ENCODE measurements around the gene TBX4. TPM values are rescaled to one million over a fixed set of nuclear protein-coding genes. Genes with fewer than 3 reads are reported as not detected.
A peak's percentile ranks its signal among the peaks of the same experiment; 100 is the strongest.
"Not testable (repeated sequence)": the region's sequence is repeated elsewhere in the genome, so short reads cannot be mapped to it uniquely, and the experiment has no call there.

TBX4 gene
- total RNA-seq, 1 donor from 2014 or later, result 1.6 TPM

- no peak for DNase-seq (ENCODE audit: low spot score)
Observed at GRCh38 chr17:61483778-61484116, 31.5 kb downstream of the TBX4 start.

DNA sequence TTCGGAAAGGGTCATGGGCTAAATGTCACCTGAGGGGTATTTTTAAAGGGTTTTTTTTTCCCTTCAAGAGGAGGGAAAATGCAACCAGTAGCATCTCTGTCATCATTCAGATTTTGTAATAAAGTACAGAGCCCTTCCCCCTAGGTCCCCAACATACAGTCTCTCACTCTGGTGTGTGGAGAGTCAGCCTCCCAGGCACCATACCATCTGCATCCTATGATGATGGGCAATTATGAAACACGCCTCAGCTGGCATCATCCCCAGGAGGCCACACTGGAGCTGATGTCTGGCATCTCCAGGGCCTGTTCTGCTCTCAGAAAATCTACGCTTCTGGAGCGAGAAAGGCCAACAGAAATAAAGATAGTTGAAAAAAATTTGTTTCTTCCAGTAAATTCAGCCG lies 32.0 kb downstream of the TBX4 start:
- DNase-seq (ENCODE audit: low spot score), result no peak

- DNase-seq (ENCODE audit: low spot score), result no peak
Observed at GRCh38 chr17:61485067-61485775, 33.0 kb downstream of the TBX4 start.

DNA sequence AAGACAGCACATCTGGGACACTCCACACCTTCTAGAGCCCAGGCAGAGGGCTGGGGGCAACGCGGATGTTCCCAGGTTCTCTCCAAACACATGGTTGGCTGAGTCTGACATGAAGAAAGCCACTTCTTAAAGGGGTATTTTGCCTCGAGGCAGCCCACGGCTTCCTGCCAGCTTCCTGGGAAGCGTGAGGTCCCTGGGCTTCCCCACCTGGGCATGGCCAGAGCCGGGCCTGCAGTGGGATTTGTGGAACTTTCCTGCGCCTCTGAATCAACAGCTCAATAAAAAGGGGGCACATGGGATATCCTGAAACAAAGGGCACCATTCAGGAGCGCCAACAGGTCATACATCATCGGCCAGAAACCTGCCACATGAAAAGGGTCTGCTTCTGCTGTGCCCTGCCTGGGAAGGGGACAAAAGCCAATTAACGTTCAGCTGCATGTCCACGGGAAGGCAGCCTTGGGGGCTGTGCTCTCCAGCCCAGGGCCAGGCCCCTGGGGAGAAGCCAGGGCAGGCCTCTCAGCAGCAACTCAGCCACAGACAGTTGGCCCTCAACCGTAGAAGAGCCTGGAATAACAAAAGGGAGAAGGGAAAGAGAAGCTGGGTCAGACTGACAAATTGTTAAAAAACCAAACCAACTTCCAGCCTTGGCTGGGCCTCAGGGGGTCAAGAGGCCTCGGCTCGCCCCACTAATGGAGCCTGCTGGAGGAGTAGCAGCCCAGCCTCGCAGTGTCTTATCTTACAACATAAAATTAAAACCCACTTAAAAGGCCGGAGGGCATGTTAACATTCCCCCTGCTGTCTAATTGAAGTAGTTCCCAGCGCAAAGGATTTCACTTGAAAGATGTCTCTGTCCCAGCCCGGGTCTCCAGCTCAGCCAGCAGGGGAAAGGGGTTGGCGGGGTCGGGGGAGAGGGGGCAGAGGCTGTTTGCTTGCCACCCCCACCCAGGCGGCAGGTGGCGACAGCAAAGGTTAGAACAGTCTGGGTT lies 34.2 kb downstream of the TBX4 start:
- no peak for DNase-seq (ENCODE audit: low spot score)

DNA sequence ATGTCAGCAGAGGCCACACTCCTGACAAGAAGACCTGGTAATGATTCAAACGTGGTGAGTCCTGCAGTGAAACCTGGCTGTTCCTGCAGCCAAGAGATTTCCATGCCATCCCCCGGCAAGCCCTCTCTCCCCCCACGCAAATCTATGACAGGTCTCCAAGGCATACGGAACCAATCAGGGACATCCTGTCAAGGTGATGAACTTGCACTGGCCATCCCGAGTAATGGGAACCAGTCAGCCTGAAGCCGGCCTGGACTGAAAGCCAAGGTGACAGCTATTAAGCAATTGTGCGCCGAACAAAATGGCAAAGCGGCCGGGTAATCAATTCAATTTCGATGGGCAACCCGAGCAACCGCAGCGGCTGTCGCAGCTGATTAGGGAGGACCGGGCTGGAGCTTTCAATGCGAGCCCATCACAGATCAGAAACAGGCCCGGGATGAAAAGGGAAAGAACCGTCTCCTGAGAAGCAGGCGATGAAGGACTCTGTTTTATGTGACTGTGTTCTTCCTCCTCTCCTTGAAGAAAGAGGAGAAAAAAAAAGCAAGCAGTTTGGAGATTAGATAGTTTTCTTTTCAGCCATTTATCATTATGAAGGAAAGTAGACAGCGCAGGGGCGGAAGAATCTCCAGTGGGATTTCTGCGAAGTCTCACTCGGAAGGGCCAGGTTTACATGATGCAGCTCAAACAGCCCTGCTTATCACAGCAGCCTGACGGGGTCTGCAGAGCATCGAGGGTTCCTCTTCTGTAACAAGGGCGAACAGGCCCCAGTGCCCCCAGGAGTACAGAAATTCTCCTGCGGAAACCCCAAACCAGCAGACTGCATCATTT lies 35.2 kb downstream of the TBX4 start:
- DNase-seq (ENCODE audit: low spot score), result no peak

- no peak for DNase-seq (ENCODE audit: low spot score)
Observed at GRCh38 chr17:61487989-61488595, 35.9 kb downstream of the TBX4 start.

DNA sequence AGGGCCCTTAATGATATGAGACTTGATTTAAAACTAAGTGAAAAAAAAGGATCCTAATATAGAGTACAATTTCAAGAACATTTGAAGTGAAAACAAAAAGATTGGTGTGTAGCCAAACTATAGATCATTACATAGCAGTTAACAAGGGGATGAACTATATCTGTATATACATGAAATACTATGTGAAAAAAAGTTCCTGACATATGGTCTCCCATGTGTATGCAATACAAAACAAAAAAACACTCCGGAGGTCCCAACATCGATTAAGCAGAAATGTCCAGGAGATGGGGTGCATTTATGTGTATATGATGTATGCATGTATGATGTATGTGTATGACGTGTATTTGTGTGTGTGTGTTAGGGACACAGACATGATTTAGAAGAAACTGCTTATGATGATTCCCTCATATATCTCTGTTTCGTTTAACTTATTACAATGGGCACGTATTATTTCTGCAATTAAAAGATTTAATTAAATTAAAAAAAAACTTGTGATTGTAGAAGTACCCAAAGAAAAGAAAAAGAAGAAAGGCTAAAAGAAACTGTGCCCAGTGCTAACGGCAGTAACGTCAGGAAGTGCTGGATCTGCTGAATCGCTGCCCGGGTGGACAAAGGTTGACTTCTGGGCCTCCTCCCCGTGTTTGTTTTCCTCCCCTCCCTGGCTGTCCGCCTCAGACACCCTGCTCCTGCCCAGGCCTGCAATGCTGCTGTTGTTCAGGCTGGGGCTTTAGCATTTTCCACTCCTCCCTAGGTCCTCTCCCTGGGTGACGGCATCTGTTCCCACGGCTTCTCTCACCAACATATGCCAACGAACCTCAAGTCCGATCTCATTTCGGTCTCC lies 36.9 kb downstream of the TBX4 start:
- DNase-seq (ENCODE audit: low spot score), result peak; percentile 69

DNA sequence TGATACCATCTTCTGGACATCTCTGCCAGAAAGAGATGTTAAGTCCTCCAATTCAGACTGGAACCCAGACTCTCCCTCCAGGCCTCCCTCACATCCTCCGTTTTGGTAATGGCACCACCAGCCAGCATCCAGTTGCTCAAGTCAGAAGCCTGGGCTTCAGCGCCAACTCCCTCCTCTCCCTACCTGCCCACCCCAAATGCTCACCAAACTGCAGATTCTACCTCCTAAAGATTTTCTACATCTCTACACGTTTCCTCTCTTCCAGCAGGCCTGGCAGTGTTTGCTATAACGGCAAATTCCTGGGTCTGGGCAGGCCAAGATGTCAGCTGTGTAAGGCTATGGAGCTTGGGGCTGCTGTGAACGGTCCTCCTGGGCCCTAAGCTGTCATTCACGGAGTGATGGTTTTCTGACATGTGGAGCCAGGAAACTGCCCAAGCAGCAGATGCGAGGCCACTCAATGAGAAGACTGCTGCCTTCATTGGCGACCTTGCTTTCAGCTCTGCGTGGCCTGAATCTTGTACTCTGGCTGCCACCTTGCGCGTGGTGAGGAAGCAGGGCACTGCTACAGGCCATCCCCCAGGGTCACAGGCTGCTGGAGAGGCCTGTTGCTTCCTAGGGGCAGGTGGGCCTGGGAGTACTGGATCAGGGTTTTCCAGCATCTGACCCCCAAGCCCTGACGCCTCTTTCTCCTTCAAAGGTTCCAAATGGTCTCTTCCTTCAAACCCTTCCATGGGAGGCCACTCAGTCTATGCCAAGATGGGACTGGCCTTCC lies 37.7 kb downstream of the TBX4 start:
- no peak for DNase-seq (ENCODE audit: low spot score)

GRCh38 chr17:61490540-61490975 lies 38.3 kb downstream of the TBX4 start:
- no peak for DNase-seq (ENCODE audit: low spot score)

DNA sequence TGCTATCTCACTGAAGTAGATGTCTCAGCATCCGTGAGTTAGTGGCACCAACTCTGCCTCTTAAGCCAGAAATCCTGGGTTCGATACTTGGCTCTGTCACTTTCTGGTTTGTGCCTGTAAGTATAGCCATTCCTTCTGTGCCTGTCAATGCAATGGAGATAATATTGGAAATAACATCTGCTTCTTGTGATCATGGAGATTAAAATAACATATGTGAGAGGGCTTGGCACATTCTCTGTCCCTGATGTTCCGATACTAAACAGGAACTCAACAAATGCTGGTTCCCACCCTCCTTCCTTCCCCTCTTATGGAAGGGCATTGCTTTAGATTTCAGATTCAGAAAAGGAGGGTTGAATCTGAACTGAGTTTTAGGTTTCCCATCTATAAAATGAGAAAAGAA lies 39.8 kb downstream of the TBX4 start:
- no peak for DNase-seq (ENCODE audit: low spot score)

GRCh38 chr17:61492759-61493526 lies 40.7 kb downstream of the TBX4 start:
- peak; percentile 21 for DNase-seq (ENCODE audit: low spot score)

DNA sequence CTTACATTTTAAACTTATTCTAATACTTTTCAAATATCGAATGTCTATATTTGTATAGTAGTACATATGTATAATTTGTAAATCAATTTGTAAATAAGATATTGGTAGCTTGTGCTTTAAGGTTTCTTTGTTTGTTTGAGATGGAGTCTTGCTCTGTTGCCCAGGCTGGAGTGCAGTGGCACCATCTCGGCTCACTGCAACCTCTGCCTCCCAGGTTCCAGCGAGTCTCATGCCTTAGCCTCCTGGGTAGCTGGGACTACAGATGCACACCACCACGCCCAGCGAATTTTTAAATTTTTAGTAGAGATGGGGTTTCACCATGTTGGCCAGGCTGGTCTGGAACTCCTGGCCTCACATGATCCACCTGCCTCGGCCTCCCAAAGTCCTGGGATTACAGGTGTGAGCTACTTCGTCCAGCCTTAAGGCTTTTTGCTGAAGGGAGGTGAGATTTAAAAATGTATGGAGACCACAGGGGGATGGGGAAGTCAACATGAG lies 41.7 kb downstream of the TBX4 start:
- DNase-seq (ENCODE audit: low spot score), result not testable (repeated sequence)

DNA sequence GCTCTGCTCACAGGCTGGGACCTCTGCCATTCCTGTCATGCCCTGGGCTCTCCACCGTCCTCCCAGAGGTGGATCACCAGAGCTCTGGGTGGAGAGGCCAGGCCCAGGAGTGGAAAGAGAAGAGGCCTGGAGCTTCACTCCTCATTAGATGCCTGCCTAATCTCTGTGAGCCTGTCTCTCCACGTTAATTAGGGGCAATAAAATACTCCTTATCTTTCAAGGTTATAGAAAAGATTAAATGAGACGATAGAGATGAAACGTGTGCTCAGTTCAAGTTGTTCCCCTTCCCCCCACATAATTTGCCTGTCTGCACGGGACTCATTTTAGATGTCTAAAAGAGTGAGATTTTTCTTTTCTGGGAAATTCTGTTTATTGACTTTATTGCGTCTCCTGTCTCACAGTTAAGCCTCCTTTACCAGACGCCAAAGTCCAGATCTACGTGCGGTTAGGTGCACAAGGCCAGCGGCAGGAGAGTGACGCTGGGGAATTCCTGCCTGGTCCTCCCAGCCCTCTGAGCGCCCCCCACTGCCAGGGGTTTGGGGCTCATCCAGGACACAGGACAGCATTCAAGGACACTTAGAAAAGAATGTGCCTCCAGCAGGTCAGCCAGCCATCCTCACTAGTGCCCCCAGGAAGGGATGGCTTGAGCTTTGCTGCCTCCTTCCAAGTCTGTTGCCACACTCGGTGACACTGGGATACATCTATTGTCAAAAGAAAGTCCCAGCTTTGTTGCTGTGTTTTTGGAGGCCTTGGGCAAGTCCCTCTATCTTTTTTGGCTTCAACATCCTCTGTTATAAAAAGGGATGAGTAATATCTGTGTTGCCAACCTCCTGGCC lies 42.3 kb downstream of the TBX4 start:
- DNase-seq (ENCODE audit: low spot score), result no peak

GRCh38 chr17:61495161-61495857 lies 43.1 kb downstream of the TBX4 start:
- no peak for DNase-seq (ENCODE audit: low spot score)

DNA sequence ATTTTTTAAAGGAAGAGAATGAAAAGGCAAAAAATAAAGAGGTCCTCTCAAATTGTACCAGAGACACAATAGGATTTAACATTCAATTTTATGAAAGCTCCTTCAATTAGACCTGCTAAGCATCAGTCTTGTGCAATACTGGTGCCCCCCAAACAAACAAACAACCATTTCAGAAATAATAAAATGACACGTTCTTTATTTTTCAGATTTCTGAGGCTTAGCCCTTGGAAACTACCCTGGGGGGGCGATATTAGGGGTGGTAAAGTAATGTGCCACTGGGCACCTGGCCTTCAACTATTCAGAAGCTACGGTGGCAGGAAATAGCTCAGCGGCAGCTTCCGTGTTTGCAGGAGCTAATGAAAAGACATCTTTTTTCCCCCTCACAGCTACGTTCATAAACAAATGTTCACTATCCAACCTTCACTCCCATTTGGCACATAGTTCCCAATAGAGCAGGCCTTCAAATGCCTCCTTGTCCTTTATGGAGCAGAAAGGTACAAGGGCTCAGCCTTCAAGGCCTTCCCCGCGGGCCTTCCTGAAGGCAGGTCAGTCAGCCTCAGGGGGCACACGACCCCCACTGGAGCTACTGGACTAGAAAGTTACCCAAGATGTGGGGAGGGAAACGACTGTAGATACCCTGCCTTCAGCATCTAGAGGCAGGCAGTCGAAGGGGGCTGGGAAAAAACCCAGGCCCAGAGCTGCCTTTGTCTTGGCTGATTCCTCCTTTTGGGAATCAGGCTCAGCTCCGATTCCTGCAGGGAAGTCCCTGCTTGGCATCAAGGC lies 44.1 kb downstream of the TBX4 start:
- no peak for DNase-seq (ENCODE audit: low spot score)

- DNase-seq (ENCODE audit: low spot score), result no peak
Observed at GRCh38 chr17:61496957-61497653, 44.9 kb downstream of the TBX4 start.
